NCI-H2196 treated with DMSO at 0.1 percent for 48 hours (cell line): ENCODE results near the gene SYNM.

Experiments
- DNase-seq: peaks from one replicate; lab custom pipeline; 2025; ENCODE audit not compliant: unreplicated experiment; lab: John Stamatoyannopoulos, UW

SYNM gene

DNA sequence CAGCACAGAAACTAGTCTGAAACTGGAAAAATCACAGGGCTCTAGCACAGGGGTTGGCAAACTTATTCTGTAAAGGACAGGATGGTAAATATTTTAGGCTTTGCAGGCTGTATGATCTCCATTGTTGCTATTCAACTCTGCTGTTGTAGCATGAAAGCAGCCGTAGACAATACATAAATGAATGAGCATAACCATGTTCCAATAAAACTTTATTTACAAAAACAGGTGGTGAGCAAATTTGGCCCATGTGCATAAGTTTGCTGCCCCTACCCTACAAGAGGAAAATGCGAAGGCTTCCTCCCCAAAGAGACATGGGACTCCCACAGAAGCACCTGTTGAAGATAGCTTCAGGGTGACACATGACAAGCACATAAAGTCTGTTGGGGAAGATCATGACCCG lies 59.2 kb downstream of the SYNM start:
- DNase-seq, result no peak

- no peak for DNase-seq
Measured at GRCh38 chr15:99165020-99165790, 60.3 kb downstream of the SYNM start.

DNA sequence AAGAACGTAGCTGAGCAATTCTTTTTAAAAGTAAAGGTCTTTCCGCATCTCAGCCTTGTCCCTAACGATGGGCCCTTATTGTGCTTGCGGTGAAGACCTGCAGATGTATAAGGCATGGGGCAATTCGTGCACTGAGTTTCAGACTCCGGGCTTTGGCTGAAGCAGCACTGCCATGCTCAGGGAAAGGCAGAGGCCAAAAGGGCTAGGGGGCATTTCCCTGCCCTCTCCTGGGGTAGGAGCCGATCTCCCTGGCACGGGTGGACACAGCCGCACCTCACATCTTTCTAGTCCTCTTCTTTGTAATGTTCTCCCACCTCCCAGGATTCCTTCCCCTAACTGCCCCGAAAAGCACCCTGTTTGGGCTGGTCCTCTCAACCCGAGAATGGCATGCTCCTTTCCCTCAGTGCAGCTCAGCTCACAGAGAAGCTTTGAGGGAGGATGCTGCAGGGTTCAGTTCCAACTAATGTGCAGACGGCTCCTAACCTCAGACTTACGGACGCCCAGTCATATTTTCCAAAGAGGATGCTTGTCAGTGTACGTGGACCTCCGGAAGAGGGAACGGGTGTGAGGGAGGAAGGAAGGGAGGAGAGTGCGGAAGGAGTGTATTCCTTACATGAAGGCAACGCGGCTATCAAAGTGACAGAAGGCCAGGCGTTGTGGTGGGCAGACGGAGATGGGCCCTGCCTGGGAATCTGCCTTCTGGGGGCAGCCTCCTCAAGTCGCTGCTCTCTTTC lies 61.2 kb downstream of the SYNM start:
- DNase-seq, result no peak

- no peak for DNase-seq
Measured at GRCh38 chr15:99167201-99167600, 62.3 kb downstream of the SYNM start.

- no peak for DNase-seq
Measured at GRCh38 chr15:99167640-99168039, 62.8 kb downstream of the SYNM start.

DNA sequence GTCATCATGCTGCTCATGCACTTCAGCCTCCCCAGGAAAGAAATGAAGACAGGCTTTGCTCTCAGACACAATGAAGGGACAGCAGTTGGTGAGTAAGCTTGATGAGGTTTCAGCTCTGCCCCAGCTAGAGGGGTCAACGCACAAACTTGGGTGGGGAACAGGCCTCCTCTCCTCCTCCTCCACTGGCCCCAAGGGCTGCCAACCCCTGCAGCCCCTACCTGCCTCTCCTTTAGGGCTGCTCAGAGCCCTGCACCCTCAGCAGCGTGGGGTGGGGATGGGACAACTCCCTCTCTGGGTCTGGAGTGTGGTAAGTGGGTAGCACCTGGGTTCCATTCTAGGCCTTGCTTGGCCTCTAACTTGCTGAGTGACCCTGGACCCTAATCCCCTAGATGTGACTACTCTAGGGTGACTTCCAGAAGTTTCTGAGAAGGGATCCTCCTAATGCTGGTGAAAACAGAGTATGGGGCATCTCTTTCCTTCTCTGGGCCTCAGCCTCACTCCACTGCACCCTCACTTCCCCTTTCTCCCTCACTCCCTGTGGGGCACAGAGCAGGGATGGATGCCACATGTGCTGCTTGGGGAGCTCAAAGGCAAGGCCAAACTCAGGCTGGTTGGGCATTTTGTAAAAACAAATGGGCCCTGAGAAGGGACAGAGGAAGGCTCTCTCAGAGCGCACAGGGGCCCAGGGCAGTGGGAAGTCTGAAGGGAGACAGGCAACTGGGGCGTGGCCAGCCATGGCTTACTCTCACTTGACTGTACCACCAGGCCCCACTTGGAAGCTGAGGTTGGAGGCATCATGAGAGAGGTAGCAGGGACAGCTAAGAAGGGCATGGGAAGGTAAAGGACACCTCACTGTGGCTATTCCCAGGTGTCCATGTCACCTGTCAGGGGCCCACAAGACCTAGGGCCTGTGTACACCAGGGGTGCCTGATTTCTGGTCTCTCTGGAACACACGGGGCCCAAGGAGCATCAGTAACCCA lies 64.0 kb downstream of the SYNM start:
- DNase-seq, result no peak

GRCh38 chr15:99169769-99170311 lies 65.0 kb downstream of the SYNM start:
- no peak for DNase-seq

DNA sequence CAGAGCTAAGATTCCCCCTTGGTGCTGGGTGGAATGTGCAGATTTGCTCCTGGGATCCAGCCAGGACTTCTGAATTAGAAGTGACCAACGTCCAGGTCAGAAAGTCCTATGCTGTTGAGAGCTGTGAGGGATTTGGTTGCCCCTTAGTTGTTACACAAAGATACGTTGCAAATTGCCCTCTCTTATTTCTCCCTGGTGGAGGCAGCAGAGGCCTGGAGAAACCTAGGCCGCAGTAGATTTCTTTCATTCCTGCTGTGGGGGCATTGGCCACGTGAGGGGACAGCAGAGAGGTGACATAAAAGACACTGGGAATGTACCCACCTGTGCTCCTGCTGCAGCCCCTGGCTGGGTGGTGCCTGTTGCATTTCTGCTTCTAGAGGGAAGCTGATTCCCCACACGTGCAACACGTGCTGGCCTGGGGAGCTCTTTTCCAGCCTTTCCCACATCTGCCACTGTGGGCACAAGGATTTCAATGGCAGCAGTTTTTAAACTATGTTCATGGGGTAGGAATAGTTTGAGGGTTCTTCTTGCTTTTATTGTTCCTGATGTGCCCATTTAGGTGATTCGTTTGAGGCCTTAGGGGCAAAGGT lies 65.7 kb downstream of the SYNM start:
- DNase-seq, result no peak

- no peak for DNase-seq
Measured at GRCh38 chr15:99172171-99172570, 67.3 kb downstream of the SYNM start.

- DNase-seq, result no peak
Measured at GRCh38 chr15:99172989-99173388, 68.1 kb downstream of the SYNM start.

GRCh38 chr15:99174567-99175395 lies 69.9 kb downstream of the SYNM start:
- no peak for DNase-seq

- DNase-seq, result no peak
Measured at GRCh38 chr15:99176757-99177156, 71.9 kb downstream of the SYNM start.

DNA sequence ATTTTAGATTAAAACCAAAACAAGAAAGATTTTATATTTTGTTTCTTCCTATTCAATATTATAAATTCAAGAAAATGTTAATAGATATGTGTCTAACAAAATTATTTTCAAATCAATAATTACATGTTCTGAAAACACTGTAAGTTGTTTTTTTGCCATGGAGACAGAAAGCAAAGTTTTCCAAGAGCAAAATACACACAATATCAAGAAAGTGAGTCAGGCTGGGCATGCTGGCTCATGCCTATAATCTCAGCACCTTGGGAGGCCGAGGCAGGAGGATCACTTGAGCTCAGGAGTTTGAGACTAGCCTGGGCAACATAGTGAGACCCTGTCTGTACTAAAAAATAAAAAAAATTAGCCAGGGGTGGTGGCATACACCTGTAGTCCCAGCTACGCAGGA lies 72.8 kb downstream of the SYNM start:
- DNase-seq, result no peak

GRCh38 chr15:99180086-99180963 lies 75.4 kb downstream of the SYNM start:
- DNase-seq, result no peak

DNA sequence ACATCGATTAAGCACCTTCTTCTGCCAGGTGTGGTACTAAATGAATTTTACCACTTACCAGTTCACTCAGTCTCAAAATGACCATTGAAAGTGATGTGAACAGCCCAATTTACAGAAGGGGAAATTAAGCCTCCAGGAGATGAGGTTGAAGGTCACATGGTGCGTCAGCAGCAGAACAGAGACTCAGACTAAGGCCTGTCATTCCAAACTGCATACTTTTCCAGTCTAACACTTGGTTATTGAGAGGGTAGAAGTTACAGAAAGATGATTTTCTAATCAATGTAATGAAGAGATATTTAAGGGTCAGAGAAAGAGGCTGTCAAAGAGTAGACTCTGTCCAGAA lies 76.1 kb downstream of the SYNM start:
- no peak for DNase-seq

GRCh38 chr15:99181545-99181971 lies 76.7 kb downstream of the SYNM start:
- no peak for DNase-seq

DNA sequence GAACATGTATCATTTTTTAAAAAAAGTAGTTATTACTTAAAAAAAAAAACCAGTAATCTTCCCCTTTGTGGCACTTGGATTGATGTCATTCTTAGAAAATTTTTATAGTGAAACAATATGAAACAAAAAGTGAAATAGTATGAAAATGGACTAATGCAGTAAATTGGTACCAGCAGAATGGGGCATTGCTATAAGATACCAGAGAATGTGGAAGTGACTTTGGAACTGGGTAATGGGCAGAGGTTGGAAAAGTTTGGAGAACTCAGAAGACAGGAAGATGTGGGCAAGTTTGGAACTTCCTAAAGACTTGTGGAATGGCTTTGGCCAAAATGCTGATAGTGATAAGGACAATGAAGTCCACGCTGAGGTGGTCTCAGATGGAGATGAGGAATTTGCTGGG lies 77.9 kb downstream of the SYNM start:
- DNase-seq, result no peak
